GM23338 (cell line): ENCODE results near the gene CABLES2. TPM values are rescaled to one million over a fixed set of nuclear protein-coding genes. Genes with fewer than 3 reads are reported as not detected.

Experiments
- ATAC-seq: fragments of 200-7000 bp; cut with Tn5 transposase; 3 replicates; pipeline ENCODE4 v1.9.1; 2020
- DNase-seq: peaks from one replicate; pipeline ENCODE4 v3.0.0-alpha.2; 2015; ENCODE audit warnings: low spot score
- H2AFZ ChIP-seq: fragments of 200-600 bp; sonication (generic); 2 replicates; pipeline ENCODE4 v1.8.0; 2016; ENCODE audit warnings: antibody characterized with exemption, mild to moderate bottlenecking, moderate library complexity
- H3F3A ChIP-seq: fragments of 200-600 bp; sonication (generic); replicated peaks from 2 replicates; pipeline ENCODE4 v1.8.0; 2017; ENCODE audit warnings: antibody characterized with exemption, mixed run types, low read depth
- H3K27ac ChIP-seq: fragments of 200-600 bp; sonication (generic); 2 replicates; pipeline ENCODE4 v1.6.1; 2016; ENCODE audit warnings: low read depth
- H3K27me3 ChIP-seq: fragments of 200-600 bp; sonication (generic); 2 replicates; pipeline ENCODE4 v1.8.0; 2016; ENCODE audit warnings: mild to moderate bottlenecking, mixed run types, moderate library complexity; ENCODE audit not compliant: insufficient read depth
- H3K36me3 ChIP-seq: fragments of 200-600 bp; sonication (generic); 2 replicates; pipeline ENCODE4 v1.8.0; 2016; ENCODE audit warnings: mild to moderate bottlenecking; ENCODE audit not compliant: insufficient read depth
- H3K4me1 ChIP-seq: fragments of 200-600 bp; sonication (generic); 2 replicates; pipeline ENCODE4 v1.8.0; 2016; ENCODE audit warnings: mild to moderate bottlenecking, moderate library complexity; ENCODE audit not compliant: insufficient read depth
- H3K4me2 ChIP-seq: fragments of 200-600 bp; sonication (generic); 2 replicates; pipeline ENCODE4 v1.7.1; 2017; ENCODE audit warnings: mixed run types
- H3K4me3 ChIP-seq: fragments of 200-600 bp; sonication (generic); 2 replicates; pipeline ENCODE4 v1.6.1; 2016; ENCODE audit warnings: mixed run types
- H3K79me2 ChIP-seq: fragments of 200-600 bp; sonication (generic); replicated peaks from 2 replicates; pipeline ENCODE4 v1.8.0; 2017; ENCODE audit warnings: mild to moderate bottlenecking; ENCODE audit not compliant: insufficient read depth
- H3K9me2 ChIP-seq: fragments of 200-600 bp; sonication (generic); 2 replicates; pipeline ENCODE4 v1.8.0; 2017; ENCODE audit not compliant: insufficient read depth
- H4K20me1 ChIP-seq: fragments of 200-600 bp; sonication (generic); replicated peaks from 2 replicates; pipeline ENCODE4 v1.8.0; 2017; ENCODE audit warnings: mild to moderate bottlenecking; ENCODE audit not compliant: insufficient read depth
- H3K27ac Mint-ChIP-seq: 2 replicates; pipeline ENCODE4 v1.8.0; 2020; ENCODE audit warnings: inconsistent platforms, mild to moderate bottlenecking, moderate library complexity, mixed read lengths
- H3K27me3 Mint-ChIP-seq: 3 replicates; pipeline ENCODE4 v1.8.0; 2022; ENCODE audit warnings: low read depth, mild to moderate bottlenecking, moderate library complexity, mixed read lengths, inconsistent platforms; ENCODE audit not compliant: insufficient read depth, poor library complexity
- H3K36me3 Mint-ChIP-seq: 3 replicates; pipeline ENCODE4 v1.8.0; 2021; ENCODE audit warnings: low read depth, mild to moderate bottlenecking, inconsistent platforms, moderate library complexity, mixed read lengths
- H3K4me1 Mint-ChIP-seq: 3 replicates; pipeline ENCODE4 v1.8.0; 2020; ENCODE audit warnings: mild to moderate bottlenecking, inconsistent platforms, mixed read lengths
- H3K4me3 Mint-ChIP-seq: 3 replicates; pipeline ENCODE4 v1.8.0; 2021; ENCODE audit warnings: moderate library complexity, mild to moderate bottlenecking, inconsistent platforms, mixed read lengths
- H3K9me3 Mint-ChIP-seq: 3 replicates; pipeline ENCODE4 v1.8.0; 2020; ENCODE audit warnings: moderate library complexity, mild to moderate bottlenecking, inconsistent platforms, mixed read lengths
- CREB1 ChIP-seq: fragments of 250-450 bp; sonication (Bioruptor Pico); IDR thresholded peaks from 2 replicates; pipeline ENCODE4 v1.5.0; 2020; ENCODE audit warnings: low read depth, mild to moderate bottlenecking, moderate library complexity
- EZH2 ChIP-seq: fragments of 200-600 bp; sonication (generic); IDR thresholded peaks from one replicate; pipeline ENCODE4 v1.8.0; 2017; ENCODE audit warnings: antibody characterized with exemption, mild to moderate bottlenecking, low read depth; ENCODE audit not compliant: unreplicated experiment
- EZH2phosphoT487 ChIP-seq: fragments of 200-600 bp; sonication (generic); IDR thresholded peaks from one replicate; pipeline ENCODE4 v1.8.1; 2018; ENCODE audit warnings: antibody characterized with exemption; ENCODE audit not compliant: unreplicated experiment
- JUNB ChIP-seq: IDR thresholded peaks from one replicate; pipeline ENCODE4 v1.6.1; 2016; ENCODE audit warnings: antibody characterized with exemption; ENCODE audit not compliant: unreplicated experiment
- NANOG ChIP-seq: IDR thresholded peaks from 2 replicates; pipeline ENCODE4 v1.6.1; 2016; ENCODE audit warnings: antibody characterized with exemption, borderline replicate concordance
- POLR2AphosphoS5 ChIP-seq: IDR thresholded peaks from 2 replicates; pipeline ENCODE4 v1.6.1; 2016; ENCODE audit warnings: antibody characterized with exemption, low read depth
- STAT1 ChIP-seq: IDR thresholded peaks from one replicate; pipeline ENCODE4 v1.6.1; 2016; ENCODE audit warnings: antibody characterized with exemption; ENCODE audit not compliant: unreplicated experiment
- ZNF114 ChIP-seq: fragments of 250-450 bp; sonication (Bioruptor Pico); IDR thresholded peaks from 2 replicates; pipeline ENCODE4 v1.5.0; 2020; ENCODE audit warnings: mild to moderate bottlenecking, moderate library complexity
- ZNF331 ChIP-seq: fragments of 250-450 bp; sonication (Bioruptor Pico); IDR thresholded peaks from 2 replicates; pipeline ENCODE4 v1.5.0; 2020; ENCODE audit warnings: low read depth, mild to moderate bottlenecking, moderate library complexity
- polyA plus RNA-seq: library from polyadenylated mRNA; unstranded; fragments of >200 nt; fragmentation: Nextera tagmentation; extraction: Ambion mirVana; gene quantifications from 2 replicates; pipeline ENCODE4 v1.2.1, GENCODE V29; 2016
- total RNA-seq: library from RNA; depleted of rRNA; stranded (reverse); fragments of >200 nt; shearing (Covaris generic); gene quantifications from 2 replicates; pipeline ENCODE4 v1.2.3, GENCODE V29; 2014
- TF ChIP-seq, protein P1 (sequence below): IDR thresholded peaks from 2 replicates; pipeline ENCODE4 v1.6.1; 2016; ENCODE audit warnings: antibody characterized with exemption
- TF ChIP-seq, protein P2 (sequence below), 2 experiments: fragments of 200-600 bp in 1 of 2; sonication (generic) in 1 of 2; conservative IDR thresholded peaks; 2 replicates each; pipeline versions ENCODE4 v1.5.1 to v1.6.1; 2016 to 2017; ENCODE audit warnings: antibody characterized with exemption in 2 of 2, low read depth in 2 of 2, mild to moderate bottlenecking in 2 of 2, moderate library complexity in 1 of 2
- TF ChIP-seq, protein P3 (sequence below): IDR thresholded peaks from one replicate; pipeline ENCODE4 v1.6.1; 2018; ENCODE audit warnings: antibody characterized with exemption; ENCODE audit not compliant: unreplicated experiment

The CABLES2 gene
- total and polyA plus RNA-seq, 2 experiments from 2014 or later: 4.3 to 12.7 TPM

DNA sequence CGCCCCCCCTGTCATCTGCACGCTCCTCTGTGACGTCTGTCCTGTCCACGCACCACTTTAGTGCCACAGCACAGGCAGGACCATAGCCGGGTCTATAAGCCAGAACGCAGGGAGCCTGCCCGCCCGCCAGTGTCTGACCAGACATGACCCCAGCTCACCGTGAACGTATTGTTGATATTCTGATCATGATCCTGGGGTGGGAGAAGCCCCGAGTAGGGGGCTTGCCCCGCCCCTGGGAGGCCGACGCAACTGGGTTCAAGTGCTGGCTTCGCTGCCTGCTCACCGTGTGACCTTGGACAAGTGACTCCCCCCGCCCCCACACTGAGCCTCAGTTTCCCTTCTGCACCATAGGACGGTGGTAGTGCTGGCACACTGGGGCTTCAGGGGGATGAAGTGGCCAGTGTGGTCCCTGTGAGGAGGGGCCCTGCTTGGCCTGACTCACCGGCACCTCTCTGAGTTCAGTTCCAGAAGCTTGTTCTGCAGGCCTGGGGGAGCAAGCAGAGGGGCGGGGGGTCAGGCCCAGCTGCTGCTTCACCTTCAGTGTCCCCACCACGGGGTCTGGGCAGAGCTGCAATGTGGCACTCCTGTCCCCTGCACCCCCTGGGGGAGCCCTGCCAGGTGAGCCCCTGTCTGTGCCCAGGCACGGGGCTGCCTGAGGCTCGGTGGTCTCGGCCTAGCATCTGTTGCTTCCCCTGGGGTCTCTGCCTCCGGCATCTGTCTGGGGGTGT lies 11.1 kb upstream of the CABLES2 start:
- Mint-ChIP-seq H3K27me3 (peaks cover 2% of the 10 kb centered on the region), H3K36me3 (no peaks in the 10 kb centered on the region), H3K4me3 (no peak overlapping the region), H3K9me3 (no peaks in the 10 kb centered on the region), H3K27ac (no peak overlapping the region), H3K4me1 (no peaks in the 10 kb centered on the region)
- ATAC-seq (no peak), DNase-seq (no peak)
- Histone ChIP-seq H3K27me3 (no peaks in the 10 kb centered on the region), H2AFZ (no peak overlapping the region), H4K20me1 (no peaks in the 10 kb centered on the region), H3K4me1 (no peaks in the 10 kb centered on the region), H3K9me2 (no peaks in the 10 kb centered on the region), H3K79me2 (no peaks in the 10 kb centered on the region), H3K27ac (no peak overlapping the region), H3K4me3 (no peak overlapping the region), H3F3A (peaks cover 8% of the 10 kb centered on the region; the same call in 1 of the 2 replicates), H3K4me2 (no peak overlapping the region), H3K36me3 (no peaks in the 10 kb centered on the region)
- TF ChIP-seq, protein P1, sequence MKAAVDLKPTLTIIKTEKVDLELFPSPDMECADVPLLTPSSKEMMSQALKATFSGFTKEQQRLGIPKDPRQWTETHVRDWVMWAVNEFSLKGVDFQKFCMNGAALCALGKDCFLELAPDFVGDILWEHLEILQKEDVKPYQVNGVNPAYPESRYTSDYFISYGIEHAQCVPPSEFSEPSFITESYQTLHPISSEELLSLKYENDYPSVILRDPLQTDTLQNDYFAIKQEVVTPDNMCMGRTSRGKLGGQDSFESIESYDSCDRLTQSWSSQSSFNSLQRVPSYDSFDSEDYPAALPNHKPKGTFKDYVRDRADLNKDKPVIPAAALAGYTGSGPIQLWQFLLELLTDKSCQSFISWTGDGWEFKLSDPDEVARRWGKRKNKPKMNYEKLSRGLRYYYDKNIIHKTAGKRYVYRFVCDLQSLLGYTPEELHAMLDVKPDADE: no peak
- TF ChIP-seq NANOG (no peak), EZH2 (no peak), ZNF114 (CRISPR knock-in tag) (no peak), EZH2phosphoT487 (no peak), JUNB (no peak), STAT1 (no peak), ZNF331 (CRISPR knock-in tag) (no peak), POLR2AphosphoS5 (no peak), CREB1 (CRISPR knock-in tag) (no peak)
- TF ChIP-seq, protein P2, sequence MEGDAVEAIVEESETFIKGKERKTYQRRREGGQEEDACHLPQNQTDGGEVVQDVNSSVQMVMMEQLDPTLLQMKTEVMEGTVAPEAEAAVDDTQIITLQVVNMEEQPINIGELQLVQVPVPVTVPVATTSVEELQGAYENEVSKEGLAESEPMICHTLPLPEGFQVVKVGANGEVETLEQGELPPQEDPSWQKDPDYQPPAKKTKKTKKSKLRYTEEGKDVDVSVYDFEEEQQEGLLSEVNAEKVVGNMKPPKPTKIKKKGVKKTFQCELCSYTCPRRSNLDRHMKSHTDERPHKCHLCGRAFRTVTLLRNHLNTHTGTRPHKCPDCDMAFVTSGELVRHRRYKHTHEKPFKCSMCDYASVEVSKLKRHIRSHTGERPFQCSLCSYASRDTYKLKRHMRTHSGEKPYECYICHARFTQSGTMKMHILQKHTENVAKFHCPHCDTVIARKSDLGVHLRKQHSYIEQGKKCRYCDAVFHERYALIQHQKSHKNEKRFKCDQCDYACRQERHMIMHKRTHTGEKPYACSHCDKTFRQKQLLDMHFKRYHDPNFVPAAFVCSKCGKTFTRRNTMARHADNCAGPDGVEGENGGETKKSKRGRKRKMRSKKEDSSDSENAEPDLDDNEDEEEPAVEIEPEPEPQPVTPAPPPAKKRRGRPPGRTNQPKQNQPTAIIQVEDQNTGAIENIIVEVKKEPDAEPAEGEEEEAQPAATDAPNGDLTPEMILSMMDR (conservative IDR thresholded peaks at IDR 0.05; ENCODE audit: low read depth in 2 of 2): no peak
- TF ChIP-seq, protein P3, sequence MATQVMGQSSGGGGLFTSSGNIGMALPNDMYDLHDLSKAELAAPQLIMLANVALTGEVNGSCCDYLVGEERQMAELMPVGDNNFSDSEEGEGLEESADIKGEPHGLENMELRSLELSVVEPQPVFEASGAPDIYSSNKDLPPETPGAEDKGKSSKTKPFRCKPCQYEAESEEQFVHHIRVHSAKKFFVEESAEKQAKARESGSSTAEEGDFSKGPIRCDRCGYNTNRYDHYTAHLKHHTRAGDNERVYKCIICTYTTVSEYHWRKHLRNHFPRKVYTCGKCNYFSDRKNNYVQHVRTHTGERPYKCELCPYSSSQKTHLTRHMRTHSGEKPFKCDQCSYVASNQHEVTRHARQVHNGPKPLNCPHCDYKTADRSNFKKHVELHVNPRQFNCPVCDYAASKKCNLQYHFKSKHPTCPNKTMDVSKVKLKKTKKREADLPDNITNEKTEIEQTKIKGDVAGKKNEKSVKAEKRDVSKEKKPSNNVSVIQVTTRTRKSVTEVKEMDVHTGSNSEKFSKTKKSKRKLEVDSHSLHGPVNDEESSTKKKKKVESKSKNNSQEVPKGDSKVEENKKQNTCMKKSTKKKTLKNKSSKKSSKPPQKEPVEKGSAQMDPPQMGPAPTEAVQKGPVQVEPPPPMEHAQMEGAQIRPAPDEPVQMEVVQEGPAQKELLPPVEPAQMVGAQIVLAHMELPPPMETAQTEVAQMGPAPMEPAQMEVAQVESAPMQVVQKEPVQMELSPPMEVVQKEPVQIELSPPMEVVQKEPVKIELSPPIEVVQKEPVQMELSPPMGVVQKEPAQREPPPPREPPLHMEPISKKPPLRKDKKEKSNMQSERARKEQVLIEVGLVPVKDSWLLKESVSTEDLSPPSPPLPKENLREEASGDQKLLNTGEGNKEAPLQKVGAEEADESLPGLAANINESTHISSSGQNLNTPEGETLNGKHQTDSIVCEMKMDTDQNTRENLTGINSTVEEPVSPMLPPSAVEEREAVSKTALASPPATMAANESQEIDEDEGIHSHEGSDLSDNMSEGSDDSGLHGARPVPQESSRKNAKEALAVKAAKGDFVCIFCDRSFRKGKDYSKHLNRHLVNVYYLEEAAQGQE: no peak
